ENCODE measurements around the gene YWHAG.

The YWHAG gene

DNA sequence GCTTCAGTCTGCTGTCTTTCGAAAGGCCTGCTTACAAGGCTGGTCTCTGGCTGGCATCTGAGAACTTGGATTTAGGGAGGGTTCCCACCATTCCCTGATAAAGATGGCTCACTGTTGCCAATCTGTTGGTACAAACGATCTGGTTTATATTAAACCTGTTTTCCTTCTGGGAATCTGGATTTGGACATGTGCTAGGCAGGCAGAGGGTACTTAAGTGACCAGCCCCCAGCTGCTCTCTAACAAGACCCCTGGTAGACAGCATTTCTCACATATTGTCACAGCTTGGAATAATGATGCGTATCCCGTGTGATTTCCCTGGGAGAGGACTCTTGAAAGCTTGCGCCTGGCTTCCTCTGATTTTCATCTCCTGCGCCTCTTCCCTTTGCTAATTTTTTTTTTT, 21.6 kb downstream of the YWHAG start:
- TF ChIP-seq ZBTB7A (IDR thresholded peaks at IDR 0.05; ENCODE audit: low read depth), result no peak
- TF ChIP-seq NFIC (IDR thresholded peaks at IDR 0.05), result no peak
- TF ChIP-seq FOXM1 (IDR thresholded peaks at IDR 0.05; ENCODE audit: borderline replicate concordance, low read depth), result no peak
- TF ChIP-seq TCF12 (IDR thresholded peaks at IDR 0.05; ENCODE audit: low read depth), result no peak

DNA sequence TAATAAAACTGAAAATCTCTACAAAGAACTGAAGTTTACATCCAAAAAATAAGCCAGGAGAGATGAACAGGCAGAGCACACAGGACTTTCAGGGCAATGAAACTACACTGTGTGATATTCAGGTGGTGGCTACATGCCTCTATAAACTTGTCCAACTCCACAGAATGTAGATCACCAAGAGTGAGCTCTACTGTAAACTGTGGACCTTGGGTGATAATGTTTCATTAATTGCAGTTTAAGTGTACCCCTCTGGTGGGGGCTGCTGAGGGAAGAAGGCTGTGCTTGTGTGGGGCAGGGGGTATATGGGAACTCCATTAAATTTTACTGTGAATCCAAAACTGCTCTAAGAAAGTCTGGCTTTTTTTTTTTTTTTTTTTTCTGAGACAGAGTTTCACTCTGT, 22.7 kb downstream of the YWHAG start:
- no peak for TF ChIP-seq FOXM1 (IDR thresholded peaks at IDR 0.05; ENCODE audit: borderline replicate concordance, low read depth)
- TF ChIP-seq, protein P1, sequence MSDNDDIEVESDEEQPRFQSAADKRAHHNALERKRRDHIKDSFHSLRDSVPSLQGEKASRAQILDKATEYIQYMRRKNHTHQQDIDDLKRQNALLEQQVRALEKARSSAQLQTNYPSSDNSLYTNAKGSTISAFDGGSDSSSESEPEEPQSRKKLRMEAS (IDR thresholded peaks at IDR 0.05), result no peak
- TF ChIP-seq RAD21 (IDR thresholded peaks at IDR 0.05; ENCODE audit: low read depth), result no peak
- TF ChIP-seq, protein P2, sequence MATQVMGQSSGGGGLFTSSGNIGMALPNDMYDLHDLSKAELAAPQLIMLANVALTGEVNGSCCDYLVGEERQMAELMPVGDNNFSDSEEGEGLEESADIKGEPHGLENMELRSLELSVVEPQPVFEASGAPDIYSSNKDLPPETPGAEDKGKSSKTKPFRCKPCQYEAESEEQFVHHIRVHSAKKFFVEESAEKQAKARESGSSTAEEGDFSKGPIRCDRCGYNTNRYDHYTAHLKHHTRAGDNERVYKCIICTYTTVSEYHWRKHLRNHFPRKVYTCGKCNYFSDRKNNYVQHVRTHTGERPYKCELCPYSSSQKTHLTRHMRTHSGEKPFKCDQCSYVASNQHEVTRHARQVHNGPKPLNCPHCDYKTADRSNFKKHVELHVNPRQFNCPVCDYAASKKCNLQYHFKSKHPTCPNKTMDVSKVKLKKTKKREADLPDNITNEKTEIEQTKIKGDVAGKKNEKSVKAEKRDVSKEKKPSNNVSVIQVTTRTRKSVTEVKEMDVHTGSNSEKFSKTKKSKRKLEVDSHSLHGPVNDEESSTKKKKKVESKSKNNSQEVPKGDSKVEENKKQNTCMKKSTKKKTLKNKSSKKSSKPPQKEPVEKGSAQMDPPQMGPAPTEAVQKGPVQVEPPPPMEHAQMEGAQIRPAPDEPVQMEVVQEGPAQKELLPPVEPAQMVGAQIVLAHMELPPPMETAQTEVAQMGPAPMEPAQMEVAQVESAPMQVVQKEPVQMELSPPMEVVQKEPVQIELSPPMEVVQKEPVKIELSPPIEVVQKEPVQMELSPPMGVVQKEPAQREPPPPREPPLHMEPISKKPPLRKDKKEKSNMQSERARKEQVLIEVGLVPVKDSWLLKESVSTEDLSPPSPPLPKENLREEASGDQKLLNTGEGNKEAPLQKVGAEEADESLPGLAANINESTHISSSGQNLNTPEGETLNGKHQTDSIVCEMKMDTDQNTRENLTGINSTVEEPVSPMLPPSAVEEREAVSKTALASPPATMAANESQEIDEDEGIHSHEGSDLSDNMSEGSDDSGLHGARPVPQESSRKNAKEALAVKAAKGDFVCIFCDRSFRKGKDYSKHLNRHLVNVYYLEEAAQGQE (IDR thresholded peaks at IDR 0.05; ENCODE audit: low read depth), result no peak
- TF ChIP-seq ZBTB7A (IDR thresholded peaks at IDR 0.05; ENCODE audit: low read depth), result no peak
- no peak for TF ChIP-seq TAF1 (IDR thresholded peaks at IDR 0.05; ENCODE audit: low read depth)
- TF ChIP-seq NFIC (IDR thresholded peaks at IDR 0.05), result no peak
- no peak for TF ChIP-seq EP300 (IDR thresholded peaks at IDR 0.05; ENCODE audit: borderline replicate concordance)
- TF ChIP-seq YY1 (IDR thresholded peaks at IDR 0.05; ENCODE audit: low read depth), result no peak
- no peak for TF ChIP-seq TCF12 (IDR thresholded peaks at IDR 0.05; ENCODE audit: low read depth)
- no peak for TF ChIP-seq EGR1 (IDR thresholded peaks at IDR 0.05)
- TF ChIP-seq, protein P3, sequence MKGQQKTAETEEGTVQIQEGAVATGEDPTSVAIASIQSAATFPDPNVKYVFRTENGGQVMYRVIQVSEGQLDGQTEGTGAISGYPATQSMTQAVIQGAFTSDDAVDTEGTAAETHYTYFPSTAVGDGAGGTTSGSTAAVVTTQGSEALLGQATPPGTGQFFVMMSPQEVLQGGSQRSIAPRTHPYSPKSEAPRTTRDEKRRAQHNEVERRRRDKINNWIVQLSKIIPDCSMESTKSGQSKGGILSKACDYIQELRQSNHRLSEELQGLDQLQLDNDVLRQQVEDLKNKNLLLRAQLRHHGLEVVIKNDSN (IDR thresholded peaks at IDR 0.05), result no peak
- TF ChIP-seq CREB1 (IDR thresholded peaks at IDR 0.05; ENCODE audit: low read depth), result no peak

DNA sequence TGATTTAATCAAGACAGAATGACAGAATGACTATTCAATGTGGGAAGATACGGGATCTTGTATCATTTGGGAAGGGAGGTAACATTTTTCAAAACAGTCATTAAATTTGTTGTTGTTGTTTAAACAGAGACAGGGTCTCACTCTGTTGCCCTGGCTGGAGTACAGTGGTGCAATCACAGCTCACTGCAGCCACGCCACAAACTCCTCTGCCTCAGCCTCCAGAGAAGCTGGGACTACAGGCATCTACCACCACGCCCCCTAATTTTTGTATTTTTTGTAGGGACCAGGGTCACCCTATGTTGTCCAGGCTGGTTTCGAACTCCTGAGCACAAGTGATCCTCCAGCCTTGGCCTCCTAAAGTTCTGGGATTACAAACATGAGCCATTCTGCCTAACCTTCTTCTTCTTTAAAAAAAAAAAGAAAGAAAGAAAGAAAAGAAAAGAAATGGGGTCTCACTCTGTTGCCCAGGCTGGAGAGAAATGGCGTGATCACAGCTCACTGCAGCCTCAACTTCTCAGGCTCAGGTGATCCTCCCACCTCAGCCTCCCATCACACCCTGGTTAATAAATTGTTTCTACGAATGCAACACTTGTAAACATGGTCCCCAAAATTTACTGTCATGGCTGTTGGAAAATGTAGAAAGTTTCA, 24.3 kb downstream of the YWHAG start:
- TF ChIP-seq RAD21 (IDR thresholded peaks at IDR 0.05; ENCODE audit: low read depth), result no peak

DNA sequence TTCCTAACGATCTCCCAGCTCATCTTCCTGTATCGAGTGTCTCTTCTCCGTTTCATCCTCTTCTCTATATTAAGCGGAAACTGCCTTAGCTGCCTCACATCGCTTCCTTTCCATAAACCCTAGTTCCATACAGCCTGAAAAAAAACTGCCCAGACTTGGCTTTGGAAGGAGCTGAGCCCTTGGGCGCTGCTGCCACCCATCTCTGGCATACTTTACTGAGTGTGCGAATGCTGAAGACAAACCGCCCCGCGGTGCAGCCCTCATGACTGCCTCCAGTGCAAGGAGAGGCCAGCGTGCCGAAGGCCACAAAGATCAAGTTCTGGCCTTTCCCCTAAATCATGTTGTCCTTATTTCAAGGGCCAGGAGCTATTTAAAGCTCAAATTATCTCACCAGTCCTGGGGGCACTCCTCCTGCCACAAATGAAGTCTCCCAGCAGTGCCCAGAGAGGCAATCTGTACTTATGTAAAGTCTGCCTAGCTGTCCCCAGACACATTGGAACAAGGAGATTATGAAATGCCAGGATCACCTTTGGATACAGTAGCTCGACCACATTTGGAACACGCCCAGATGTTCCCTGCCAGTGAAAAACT, 25.2 kb downstream of the YWHAG start:
- TF ChIP-seq FOXM1 (IDR thresholded peaks at IDR 0.05; ENCODE audit: borderline replicate concordance, low read depth) (no peak), YY1 (IDR thresholded peaks at IDR 0.05; ENCODE audit: low read depth) (no peak), CEBPB (IDR thresholded peaks at IDR 0.05) (no peak), EP300 (IDR thresholded peaks at IDR 0.05; ENCODE audit: borderline replicate concordance) (no peak), RAD21 (IDR thresholded peaks at IDR 0.05; ENCODE audit: low read depth) (no peak), TCF12 (IDR thresholded peaks at IDR 0.05; ENCODE audit: low read depth) (no peak), TAF1 (IDR thresholded peaks at IDR 0.05; ENCODE audit: low read depth) (no peak), TEAD4 (IDR thresholded peaks at IDR 0.05) (no peak), CREB1 (IDR thresholded peaks at IDR 0.05; ENCODE audit: low read depth) (no peak), ZBTB7A (IDR thresholded peaks at IDR 0.05; ENCODE audit: low read depth) (no peak), EGR1 (IDR thresholded peaks at IDR 0.05) (no peak), NFIC (IDR thresholded peaks at IDR 0.05) (no peak)
- TF ChIP-seq, protein P1 (IDR thresholded peaks at IDR 0.05), result no peak
- TF ChIP-seq, protein P3 (IDR thresholded peaks at IDR 0.05), result no peak
- TF ChIP-seq, protein P2 (IDR thresholded peaks at IDR 0.05; ENCODE audit: low read depth), result no peak

DNA sequence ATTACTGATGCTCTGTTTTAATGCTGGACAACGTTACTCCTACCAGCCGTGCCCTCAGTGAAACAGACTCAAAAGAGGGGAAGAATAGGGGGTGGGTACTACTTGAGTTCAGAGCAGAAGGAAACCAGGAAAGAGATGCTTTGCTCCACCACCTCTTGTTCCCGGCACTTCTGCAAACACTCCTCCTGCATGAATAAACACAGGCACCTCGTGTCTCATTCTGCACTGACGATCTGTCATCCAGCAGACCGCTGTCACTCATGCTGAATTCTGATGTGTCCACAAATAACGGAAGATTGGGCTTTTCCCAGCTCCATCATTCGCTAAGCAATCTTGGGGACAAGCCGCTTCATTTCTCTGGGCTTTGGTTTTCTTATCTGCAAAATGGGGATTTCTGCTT, 26.7 kb downstream of the YWHAG start:
- TF ChIP-seq CREB1 (IDR thresholded peaks at IDR 0.05; ENCODE audit: low read depth) (no peak), TEAD4 (IDR thresholded peaks at IDR 0.05) (no peak)

DNA sequence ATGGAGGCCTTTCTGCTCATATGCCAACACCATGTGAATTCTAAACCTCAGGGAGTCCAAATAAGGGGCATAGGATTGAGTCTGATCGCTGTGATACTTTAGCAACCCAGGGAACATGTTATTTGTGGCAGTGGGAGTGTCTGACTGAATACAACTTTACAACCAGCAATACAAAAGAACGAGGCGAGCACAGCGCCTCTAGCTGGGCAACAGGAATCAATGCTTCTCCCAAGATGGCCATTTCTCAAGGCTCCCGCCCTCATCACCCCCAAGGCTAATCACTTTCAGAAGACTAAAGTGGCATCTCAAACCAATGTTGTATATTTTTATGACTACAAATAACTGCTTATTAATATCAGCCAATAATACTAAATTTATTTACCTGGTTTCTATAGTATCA, 28.1 kb downstream of the YWHAG start:
- TF ChIP-seq ZBTB7A (IDR thresholded peaks at IDR 0.05; ENCODE audit: low read depth) (no peak), NFIC (IDR thresholded peaks at IDR 0.05) (no peak), CREB1 (IDR thresholded peaks at IDR 0.05; ENCODE audit: low read depth) (no peak), CEBPB (IDR thresholded peaks at IDR 0.05) (no peak), EGR1 (IDR thresholded peaks at IDR 0.05) (no peak), RAD21 (IDR thresholded peaks at IDR 0.05; ENCODE audit: low read depth) (no peak), TEAD4 (IDR thresholded peaks at IDR 0.05) (no peak), TCF12 (IDR thresholded peaks at IDR 0.05; ENCODE audit: low read depth) (no peak), FOXM1 (IDR thresholded peaks at IDR 0.05; ENCODE audit: borderline replicate concordance, low read depth) (no peak), EP300 (IDR thresholded peaks at IDR 0.05; ENCODE audit: borderline replicate concordance) (no peak), YY1 (IDR thresholded peaks at IDR 0.05; ENCODE audit: low read depth) (no peak)
- TF ChIP-seq, protein P3 (IDR thresholded peaks at IDR 0.05), result no peak
- TF ChIP-seq, protein P1 (IDR thresholded peaks at IDR 0.05), result no peak
- TF ChIP-seq, protein P2 (IDR thresholded peaks at IDR 0.05; ENCODE audit: low read depth), result no peak
